HG03280 (cell line): ENCODE measurements around the gene C1QTNF2.

Source experiments
- ATAC-seq: cut with Tn5 transposase; IDR thresholded peaks from one replicate; pipeline ENCODE4 v1.9.1; 2021; ENCODE audit warnings: mild to moderate bottlenecking, moderate library complexity; ENCODE audit not compliant: unreplicated experiment

The C1QTNF2 gene, protein sequence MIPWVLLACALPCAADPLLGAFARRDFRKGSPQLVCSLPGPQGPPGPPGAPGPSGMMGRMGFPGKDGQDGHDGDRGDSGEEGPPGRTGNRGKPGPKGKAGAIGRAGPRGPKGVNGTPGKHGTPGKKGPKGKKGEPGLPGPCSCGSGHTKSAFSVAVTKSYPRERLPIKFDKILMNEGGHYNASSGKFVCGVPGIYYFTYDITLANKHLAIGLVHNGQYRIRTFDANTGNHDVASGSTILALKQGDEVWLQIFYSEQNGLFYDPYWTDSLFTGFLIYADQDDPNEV

DNA sequence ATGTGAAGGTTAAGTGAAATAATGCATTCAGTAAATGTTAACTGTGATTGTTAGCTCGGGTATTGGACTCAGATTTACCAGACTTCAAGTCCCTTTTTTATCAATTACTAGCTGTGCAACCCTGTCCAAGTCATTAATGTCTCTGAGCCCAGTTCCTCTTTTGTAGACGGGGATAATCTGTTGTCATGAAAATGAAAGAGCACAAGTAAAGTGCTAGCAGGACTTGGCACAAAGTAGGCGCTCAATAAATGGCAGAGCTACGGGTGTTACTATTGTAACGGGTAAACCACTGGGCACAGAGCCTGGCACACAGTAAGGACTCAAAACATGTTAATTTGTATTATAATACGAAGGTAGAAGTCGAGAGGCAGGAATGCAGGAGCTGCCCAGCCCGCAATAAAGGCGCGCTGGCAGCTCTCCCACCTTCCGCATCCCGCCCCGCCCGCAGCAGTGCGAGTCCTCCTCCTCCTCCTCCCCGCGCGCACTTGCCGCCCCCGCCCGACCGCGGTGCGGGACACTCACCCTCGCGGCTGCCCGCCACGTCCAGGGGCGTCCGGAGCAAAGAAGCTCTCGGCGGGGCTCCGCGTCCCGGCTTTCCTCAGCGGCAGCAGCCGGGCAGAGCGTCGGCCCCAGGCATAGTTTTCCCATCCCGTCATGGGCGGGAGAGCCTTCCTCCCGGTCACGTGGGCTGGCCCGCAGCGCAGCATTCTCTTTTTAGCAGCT is at the start of gene C1QTNF2:
TSS of gene C1QTNF2 (minus strand) at position 637 of the 723 bp plus-strand sequence. CDS start 15,615 bp downstream, outside the sequence.
- ATAC-seq: no peak

DNA sequence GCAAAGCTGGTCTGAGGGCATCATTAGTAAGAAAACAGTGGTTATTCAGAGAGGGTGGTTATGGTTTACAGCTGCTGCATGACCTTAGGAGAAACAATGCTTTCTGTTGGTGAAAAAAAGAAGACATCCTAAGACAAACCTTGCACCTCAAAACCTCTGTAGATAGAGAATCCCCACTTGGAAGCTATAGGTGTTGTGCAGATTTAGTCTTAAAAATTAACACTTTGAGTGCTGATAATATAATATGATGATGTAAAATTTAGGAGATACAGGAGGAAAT is 49.8 kb upstream of the C1QTNF2 start:
- no peak for ATAC-seq

DNA sequence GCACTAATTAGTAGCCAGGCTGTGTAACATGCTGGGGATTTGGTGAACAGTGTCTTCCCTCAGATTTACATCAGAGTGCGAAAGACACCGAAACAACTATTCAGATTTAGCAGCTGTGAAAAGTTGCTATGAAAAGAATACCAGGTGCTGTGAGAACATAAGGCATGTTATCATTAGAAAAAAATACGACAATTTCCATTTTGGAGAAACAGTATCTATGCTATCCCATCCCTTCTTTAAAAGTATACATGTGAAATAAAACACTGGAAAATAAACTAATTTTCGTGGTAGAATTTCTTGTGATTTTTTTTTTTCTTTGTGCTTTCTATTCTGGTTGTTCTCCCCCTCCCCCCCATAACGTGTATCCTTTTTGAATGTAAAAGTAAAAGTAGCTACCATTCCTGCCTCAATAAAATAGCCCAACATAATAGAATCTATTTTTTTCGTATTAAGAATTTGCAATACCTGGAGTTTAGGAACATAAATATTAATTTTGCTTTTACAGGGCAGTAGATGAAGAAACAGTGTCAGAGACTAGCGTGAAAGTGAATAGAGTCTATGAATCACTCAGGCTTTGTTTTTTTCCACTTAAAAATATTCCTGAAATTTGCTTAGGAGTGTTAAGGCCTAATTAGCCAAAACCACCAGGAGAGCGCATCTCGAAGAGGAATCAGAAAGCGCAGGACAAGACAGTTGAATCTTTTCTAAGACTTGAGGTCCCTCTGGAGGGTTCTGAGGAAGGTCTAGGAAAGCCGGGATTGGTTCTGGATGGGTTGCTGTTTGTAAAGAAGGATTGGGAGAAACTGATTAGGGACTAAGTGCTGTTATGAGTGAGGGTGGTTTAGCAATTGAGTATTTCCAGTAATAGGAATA is 49.3 kb upstream of the C1QTNF2 start:
- ATAC-seq: peak; percentile 33

DNA sequence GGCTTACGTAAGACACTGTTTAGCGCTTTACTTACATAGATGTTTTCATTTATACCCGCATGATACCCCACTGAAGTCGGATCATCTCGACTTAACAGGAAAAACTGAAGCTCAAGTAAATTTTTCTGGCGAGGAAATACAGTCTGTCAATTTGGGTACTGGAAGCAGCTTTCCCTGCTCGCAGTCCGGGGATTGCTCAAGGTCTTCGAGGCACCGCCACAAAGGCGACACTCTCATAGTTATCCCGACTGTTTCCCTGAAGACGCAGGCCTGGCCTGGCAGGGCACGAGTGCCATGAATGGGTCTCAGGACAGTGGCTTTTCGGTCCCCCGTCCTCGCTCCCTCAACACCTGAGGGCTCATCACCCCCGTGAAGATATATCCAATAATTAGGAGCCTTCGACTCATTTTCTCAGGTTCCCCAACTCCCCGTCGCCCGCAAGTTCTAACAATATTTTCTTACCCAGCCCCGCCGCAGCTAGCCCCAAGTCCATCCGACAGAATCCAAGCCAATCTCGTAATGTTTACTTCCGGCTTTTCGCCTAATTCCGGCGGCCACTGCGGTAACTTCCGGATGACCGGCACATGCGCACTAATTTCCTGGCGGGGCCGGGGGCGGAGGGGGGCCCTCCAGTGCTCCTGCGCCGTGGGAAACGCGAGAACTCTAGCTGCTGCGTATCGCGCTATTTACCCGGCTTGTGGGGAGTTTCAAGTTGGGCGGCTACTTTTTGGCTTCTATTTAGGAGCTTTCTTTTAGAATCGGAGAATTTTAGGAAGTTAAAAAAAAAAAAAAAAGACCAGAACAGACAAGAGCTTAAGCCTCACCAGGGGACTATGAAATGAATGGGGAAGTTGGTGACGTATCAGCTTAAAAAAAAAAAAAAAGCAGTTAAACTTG is 48.4 kb upstream of the C1QTNF2 start, which contains the start of gene SLU7:
TSS of gene SLU7 (minus strand) at position 521 of the 897 bp plus-strand sequence. CDS start 3,787 bp downstream, outside the sequence.
- peak; percentile 66 for ATAC-seq

DNA sequence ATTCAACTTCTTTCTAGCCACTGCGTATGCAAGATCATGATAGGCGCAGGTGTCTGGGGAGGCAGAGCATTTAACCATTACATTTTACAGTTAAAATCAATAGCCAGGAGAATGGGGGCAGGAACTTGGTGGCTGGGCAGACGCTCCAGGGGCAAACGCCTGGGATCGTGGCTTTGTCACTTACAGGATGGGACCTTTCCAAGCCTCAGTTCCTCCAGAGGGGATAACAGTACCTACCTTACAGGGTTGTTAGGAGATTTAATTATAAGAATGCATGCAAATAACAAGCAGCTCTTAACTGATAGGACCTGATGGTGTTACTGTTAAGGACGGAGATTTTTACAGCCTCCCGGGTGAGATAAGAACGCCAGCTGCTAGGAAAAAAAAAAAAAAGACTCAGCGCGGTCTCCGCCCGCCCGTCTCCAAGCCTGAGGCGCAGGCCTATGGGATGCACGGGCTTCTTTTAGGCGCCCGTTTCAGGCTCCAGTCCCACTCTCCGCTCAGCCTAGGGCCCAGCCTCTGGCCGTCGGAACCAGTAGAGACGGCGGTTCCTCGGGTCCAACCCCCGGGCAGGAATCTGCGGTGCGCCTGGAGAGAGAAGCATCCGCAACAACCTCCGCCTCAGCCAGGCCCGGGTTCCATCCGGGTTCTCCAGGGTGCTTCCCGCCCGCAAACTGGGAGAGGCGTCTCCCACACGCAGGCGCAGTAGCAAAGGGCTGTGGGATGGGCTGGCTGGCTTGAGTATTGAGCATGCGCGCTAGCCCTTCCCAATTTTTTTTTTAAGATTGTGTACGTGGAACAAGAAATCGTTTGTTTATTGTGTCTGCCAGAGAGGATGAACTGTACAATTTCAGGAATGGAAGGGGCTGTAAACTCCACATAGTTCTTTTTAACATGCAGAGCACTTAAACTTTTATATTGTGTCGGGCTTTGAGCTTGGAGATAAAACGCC is 29.3 kb upstream of the C1QTNF2 start, which contains the start of gene FAM200C:
TSS of gene FAM200C (minus strand) at position 653 of the 952 bp plus-strand sequence. CDS start 4,564 bp downstream, outside the sequence.
- peak; percentile 81 for ATAC-seq

DNA sequence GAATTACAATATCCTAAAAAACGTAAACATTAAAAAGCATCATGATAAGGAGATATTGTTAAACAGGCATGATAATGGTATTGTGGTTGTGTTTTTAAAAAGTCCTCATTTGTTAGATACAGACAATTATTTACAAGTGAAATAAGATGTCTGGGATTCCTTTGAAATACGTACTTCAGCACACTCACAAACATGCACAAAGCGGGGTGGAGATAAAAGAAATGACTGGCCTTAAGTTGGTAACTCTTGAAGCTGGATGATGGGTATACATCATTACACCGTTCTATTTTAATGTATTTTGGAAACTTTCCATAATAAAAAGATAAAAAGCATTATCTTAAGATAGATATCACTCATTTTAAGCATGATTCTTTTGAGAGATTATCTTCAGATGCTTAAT is 28.4 kb upstream of the C1QTNF2 start:
- no peak for ATAC-seq

DNA sequence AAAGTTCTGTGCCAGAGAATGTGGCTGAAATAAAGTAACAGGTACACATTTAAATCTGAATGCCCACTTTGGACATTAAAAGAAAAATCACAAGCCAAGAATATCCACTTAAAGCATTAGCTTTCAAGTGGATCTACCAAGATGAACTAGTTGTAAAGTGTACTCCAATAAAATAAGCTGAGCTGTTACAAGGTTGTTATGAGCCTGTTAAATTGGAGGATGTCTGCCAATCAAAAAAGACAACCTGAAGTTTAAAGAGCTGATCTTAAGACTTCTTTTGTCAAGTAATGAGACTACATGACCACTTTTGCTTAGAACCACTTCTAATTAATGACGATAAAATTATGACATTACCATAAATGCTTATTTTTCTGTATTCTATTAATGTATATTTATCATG is 27.1 kb upstream of the C1QTNF2 start:
- ATAC-seq: no peak

DNA sequence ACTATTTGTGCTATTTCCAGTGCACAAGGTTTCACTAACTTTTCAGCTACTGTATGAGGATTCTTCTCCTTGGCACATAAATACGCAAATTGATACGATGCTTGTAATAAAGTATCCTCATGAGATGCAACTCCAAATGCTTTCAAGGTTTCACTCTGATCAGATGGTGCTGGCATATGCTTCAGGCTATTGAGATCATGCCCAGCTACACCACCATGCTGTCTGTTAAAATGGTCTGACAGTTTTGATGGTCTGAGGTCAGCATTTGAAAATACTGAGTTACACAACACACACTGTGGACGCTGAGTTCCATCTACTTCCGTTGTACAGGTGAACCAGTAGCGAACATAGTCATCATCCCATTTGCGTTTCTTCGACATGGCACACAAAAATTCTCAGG is 24.7 kb upstream of the C1QTNF2 start:
- ATAC-seq: no peak

DNA sequence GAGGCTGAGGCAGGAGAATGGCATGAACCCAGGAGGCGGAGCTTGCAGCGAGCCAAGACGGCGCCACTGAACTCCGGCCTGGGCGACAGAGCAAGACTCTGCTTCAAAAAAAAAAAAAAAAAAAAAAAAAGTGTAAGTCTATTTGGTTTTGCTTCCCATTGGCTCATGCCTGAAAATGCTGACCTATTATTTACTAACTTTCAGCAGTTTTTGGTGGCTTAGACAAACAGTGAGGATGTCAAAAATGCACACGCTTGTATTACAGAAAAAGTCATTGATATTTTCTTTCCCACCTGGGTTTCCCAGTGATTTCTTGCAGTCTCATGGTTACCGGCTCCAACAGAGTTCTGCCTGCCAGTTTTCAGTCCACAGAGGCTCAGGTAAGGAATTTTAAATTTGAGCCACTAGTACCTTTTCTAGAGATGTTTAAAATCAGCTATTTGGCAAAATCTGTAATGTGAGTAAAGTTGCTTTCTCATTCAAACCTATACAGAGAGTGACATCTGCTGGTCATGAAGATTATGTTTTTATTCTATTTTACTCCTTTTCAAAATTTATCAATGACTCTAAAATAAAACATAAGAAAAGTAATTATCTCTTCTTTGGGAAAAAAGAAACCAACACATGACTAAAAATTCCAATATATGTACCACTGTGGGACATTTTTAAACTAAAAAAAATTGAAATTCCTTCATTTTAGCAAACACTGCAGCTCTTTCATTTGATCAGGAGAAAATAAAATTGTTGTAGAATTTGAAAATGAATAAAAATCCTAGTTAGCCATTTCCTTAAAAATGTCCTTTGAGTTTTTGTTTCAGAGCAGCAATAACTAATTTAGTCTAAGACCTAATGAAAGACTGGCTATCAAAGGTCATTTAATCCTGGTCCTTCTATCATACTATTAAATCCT is 20.6 kb upstream of the C1QTNF2 start:
- no peak for ATAC-seq

DNA sequence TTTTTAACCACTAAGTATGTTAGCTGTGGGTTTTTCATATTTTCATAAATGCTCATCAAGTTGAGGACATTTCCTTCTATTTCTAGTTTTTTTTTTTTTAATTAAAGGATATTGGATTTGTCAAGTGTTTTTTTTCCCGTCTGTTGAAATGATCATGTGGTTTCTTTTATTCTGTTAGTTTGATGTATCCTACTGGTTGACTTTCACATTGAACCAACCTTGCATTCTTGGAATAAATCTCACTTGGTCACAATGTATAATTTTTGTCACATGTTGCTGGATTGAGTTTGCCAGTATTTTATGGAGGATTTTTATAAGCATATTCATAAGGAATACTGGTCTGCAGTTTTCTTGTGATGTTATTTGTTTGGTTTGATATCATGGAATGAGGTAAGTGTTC is 17.0 kb upstream of the C1QTNF2 start:
- ATAC-seq: no peak

DNA sequence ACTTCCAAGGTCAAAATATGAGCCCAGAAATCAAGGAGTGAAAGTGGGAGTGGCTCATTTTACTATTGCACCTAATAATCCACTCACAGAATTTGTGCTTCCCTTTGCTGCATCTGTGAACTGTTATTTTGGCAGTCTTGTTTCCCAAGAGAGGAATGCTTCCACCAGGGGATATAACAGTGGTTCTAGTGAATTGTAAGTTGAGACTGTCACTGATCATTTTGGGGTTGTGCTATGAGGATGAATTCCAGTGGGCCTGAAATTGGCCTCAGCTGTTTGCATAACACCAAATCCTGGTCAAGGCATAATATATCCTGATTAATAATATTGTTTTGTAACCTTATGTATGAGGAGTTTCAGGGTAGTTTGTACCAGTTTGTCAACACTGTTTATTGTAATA is 15.1 kb upstream of the C1QTNF2 start:
- no peak for ATAC-seq

DNA sequence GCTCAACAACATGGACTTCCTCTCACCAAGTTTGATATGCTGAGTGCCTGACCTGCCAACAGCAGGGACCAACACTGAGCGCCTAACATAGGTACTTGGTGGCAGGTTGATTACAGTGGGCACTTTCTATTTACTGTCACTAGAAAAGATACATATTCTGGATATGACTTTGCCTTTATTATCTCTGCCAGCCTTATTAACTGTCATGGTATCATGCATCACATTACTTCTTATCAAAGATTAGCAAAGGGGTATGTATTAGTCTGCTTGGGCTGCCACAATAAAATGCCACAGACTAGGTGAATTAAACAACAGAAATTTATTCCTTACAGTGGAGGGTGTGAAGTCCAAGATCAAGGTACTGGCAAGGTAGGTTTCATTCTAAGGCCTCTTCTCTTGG is 14.3 kb upstream of the C1QTNF2 start:
- no peak for ATAC-seq

DNA sequence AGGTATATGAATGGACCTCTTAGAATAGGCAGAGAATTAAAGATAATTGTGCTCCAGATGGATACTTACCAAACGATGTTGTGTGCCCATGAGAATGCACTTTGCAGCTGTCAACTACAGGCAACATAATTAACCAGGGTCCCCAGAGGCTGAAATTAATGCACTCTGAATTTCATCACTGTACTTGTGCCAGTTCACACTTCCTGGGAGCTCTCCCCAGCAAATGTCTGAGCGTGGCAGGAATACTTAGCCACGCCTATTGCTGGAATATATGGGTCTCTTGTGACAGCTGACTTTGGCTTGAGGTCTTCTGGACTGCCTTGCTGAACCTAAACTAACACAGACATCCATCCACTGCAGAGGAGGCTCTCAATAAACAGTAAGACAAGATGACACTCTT is 11.9 kb upstream of the C1QTNF2 start:
- no peak for ATAC-seq

DNA sequence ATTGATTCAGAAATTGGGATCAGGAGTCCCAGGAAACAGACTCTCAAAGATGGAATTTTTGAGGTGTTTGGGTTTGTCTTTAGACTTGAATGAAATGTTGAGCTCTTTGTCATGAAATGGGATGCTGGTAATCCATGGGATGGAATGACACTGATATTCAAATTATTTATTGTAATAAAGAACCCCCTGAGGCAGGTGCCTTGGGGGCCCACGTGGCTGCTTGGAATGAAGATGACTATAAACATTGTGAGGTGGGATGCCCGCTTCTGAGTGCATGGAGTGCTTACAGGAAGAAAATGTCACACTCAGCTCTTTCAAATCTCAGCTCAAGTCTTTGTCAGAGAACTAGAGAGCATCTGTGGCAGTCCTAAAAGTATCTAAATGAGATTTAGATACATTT is 9.6 kb upstream of the C1QTNF2 start:
- no peak for ATAC-seq

DNA sequence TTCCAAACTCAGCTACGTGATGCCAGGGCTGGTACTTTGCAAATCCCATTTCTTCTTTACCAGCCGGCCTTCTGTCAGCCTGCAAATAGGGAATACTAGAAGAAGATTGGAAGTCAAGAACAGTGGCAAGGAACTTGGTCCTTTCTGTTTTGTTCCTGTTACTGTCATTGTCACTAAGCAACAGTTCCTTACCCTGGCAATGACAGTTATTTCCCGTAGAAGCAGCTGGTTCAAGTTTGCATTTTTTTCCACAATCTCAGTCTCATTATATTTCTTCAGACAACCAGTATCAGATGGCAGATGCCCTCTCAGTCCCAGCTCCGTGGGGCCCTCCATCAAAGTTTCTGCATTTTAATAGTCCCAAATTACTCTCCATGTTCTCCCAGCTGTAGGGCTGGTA is 9.1 kb upstream of the C1QTNF2 start:
- ATAC-seq: no peak

DNA sequence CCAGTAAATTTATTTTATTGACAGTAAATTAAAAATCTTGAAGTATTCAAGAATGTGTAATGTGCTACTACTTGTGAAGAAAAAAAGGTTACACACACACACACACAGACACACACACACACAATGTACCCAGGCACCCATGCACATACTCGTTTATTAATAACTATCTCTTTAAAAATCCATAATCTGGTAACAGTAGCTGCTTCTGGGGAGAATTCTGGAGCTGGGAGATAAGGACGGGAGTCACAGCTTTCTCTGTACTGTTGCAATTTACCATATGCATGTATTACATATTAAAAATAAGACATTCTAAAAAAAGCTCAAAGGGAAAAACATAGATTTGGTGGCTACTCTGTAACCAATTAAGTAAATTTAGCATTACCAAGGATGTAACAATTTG is 7.9 kb upstream of the C1QTNF2 start:
- ATAC-seq: no peak

DNA sequence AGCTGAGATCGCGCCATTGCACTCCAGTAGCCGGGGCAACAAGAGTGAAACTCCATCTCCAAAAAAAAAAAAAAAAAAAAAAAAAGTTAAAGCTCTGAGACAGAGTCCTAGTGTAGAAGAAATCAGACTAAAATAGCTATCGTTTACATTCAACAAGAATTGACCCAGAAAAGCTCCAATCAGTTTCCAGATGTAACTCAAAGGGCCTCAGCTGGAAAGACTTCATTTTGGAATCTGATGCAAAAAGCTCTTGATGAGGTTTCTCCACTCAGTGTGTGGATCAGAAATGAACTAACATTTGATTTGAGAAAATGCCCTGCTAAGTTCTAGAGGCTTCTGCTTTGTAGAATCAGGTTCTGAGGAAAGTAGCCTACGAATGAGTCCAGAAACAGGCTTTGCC is 7.2 kb upstream of the C1QTNF2 start:
- no peak for ATAC-seq

DNA sequence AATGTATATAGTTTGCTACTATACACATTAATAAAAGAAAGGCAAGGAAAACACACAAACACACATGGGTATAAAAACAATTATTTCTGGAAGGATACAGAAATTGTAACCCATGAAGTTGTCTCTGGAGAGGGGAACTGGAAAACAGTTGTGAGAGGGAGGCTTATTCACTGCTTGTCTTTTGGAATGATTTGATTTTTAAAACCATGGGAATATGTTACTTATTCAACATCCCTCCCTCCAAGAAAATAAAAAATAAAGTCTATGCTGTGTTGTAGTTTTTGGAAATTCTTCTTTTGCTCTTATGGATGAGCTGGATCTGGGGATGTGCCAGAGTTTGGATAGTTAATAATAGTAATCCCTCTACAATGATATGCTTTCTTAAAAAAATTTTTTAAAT is 6.0 kb upstream of the C1QTNF2 start:
- no peak for ATAC-seq
